HL-60/S4 treated with phorbol 12-myristate 13-acetate at 8.2 ng/mL for 4 days and 3 days (cell line): ENCODE results near the gene MXD3.

Source experiments
- in situ Hi-C: fragments of 300-500 bp; cut with MboI; formaldehyde crosslinking; loops from 2 replicates; pipeline ENCODE4 v1.15.0; 2022; ENCODE audit warnings: low sequenced_read_pairs

The MXD3 gene

DNA sequence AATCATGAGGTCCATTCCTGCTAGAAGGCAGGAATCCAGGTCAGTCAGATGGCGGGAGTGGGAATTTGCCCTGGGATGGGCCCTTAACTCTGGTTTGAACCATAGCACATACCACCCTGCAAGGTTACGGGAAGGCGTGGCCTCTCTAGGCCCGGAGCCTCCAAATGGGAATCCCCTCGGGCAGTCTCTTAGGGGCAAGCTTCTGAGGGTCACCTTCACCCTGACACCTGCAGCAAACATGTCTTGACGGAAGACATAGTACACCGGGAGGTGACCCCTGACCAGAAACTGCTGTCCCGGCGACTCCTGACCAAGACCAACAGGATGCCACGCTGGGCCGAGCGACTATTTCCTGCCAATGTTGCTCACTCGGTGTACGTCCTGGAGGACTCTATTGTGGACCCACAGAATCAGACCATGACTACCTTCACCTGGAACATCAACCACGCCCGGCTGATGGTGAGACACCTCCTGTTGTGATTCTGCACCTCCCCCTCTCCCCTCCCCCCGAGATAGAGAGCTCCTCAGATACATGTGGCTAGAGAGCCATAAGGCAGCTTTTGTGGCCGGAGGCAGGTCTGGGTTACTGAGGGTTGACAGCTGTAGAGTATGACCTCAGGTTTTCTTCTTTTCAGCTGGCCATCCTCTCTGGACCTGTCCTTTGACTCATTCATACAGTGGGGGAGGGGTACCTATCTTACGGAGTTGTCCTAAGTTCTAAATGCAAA is 7.1 kb downstream of the MXD3 start:
- in situ Hi-C loops, result no loop called here

DNA sequence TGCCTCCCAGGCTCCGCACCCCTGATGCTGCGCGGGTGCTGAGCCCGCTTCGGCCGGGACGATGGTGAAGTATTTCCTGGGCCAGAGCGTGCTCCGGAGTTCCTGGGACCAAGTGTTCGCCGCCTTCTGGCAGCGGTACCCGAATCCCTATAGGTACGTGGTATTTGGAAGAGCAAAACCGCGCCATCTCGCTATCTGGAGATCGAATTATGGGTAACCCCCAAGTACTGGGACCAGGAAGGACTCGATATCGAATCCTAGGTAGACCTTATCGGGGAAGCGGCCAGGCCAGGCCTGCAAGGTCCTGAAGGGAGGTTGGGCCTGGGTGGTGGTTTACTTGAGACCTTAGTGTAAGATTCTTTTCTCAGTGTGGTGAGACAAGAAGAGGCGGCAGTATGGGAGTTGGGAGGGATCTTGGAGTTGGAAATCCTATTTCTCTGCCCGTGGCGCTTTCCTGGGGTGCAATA is 7.7 kb downstream of the MXD3 start:
- in situ Hi-C loops, result no loop called here

- in situ Hi-C loops, result no loop called here
These were observed 8.4 kb downstream of the MXD3 start, which contains the start of the genes PRELID1 and RAB24 for GRCh38 chr5:177303121-177303924. PRELID1 (plus strand) TSS chr5:177303799; CDS start chr5:177303986, 187 bp downstream. RAB24 (minus strand) TSS chr5:177303719; CDS start chr5:177303288, 431 bp downstream.

- in situ Hi-C loops, result no loop called here
These were observed 9.2 kb downstream of the MXD3 start for GRCh38 chr5:177302354-177303110.

GRCh38 chr5:177301503-177302165 is 10.1 kb downstream of the MXD3 start:
- in situ Hi-C loops, result no loop called here

DNA sequence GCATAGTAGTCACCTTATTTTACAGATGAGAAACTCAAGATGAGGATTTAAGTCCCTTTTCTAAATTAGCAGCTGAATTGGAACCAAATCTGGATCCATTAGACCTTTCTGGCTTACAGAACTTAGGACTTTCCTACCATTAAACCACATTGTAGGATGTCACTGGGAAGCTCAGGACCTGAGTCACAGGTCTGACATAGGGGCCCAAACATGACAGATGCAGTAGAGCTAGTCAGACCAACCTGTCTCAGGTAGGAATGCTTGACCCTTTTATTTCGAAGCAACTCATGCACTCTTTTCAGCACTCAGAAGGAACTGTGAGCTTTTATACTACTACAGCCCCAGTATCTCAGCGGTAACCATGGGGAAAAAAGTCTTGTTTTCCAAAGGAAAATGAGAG is 10.7 kb downstream of the MXD3 start:
- in situ Hi-C loops, result no loop called here

GRCh38 chr5:177300236-177300880 is 11.3 kb downstream of the MXD3 start:
- in situ Hi-C loops, result no loop called here

GRCh38 chr5:177299697-177300096 is 12.0 kb downstream of the MXD3 start:
- in situ Hi-C loops, result no loop called here

GRCh38 chr5:177297922-177298321 is 13.8 kb downstream of the MXD3 start:
- in situ Hi-C loops, result no loop called here

DNA sequence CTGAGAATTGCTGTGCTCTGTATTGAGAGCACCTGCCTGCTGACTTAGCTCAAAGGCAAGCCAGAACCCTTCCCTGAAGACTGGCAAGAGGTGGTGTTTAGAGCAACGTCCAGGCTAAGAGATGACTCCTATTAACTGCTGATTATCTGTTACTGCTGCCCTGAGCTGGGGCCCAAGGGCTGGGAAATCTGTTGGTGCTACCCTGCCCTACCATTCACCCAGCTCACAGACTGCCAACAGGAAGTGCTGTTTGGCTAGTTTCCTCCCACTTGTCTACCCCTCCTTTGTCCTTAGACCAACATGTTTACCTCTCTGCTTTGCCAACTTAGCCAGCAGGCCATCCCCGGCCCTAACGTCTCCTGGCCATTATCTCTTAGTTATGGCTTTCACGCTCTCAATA is 15.1 kb downstream of the MXD3 start:
- in situ Hi-C loops, result no loop called here

DNA sequence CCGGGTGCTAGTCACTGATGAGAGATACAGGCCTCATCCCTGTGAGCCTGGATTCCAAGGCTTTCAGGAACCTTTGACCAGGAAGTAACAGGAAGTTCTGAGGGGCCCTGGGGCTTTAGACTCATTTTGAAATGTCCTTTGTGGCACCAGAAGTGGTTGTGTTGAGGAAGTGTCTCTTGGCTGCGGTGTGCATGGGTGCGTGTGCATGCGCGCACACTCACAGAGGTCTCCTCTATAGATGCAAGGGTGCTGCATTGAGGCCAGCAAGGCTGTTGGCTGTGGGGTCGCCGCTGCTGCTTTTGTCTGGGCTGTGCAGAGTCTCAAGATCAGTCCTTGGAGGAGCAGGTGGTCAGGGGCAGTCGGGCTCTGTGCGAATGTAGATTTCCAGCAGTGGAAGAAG is 15.8 kb downstream of the MXD3 start:
- in situ Hi-C loops, result no loop called here

- in situ Hi-C loops, result no loop called here
These were observed 17.1 kb downstream of the MXD3 start for GRCh38 chr5:177294632-177295031.

- in situ Hi-C loops, result no loop called here
These were observed 17.7 kb downstream of the MXD3 start for GRCh38 chr5:177293819-177294581.

- in situ Hi-C loops, result no loop called here
These were observed 20.0 kb downstream of the MXD3 start for GRCh38 chr5:177291735-177292134.

GRCh38 chr5:177290816-177291596 is 20.7 kb downstream of the MXD3 start:
- in situ Hi-C loops, result no loop called here

DNA sequence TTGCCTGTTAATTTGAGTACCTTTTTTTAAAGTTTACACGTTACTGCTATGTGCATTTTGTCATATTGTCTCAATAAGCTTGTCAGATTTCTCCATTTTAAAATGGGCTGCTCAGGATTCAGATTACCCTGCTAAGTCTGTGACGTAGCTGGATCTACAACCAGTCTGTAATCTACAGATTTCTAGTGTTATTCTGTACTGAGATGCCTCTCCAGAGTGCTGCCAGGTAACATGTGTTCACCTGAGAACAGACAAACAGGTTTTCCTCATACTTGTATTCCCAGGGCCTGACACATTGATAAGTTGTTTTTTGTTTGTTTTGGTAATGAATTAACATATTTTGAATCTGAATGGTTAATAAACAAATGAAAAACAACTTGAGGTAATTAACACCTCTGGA is 23.5 kb downstream of the MXD3 start:
- in situ Hi-C loops, result no loop called here

GRCh38 chr5:177276886-177277285 is 34.8 kb downstream of the MXD3 start:
- in situ Hi-C loops, result no loop called here

GRCh38 chr5:177275883-177276282 is 35.8 kb downstream of the MXD3 start:
- in situ Hi-C loops, result no loop called here

DNA sequence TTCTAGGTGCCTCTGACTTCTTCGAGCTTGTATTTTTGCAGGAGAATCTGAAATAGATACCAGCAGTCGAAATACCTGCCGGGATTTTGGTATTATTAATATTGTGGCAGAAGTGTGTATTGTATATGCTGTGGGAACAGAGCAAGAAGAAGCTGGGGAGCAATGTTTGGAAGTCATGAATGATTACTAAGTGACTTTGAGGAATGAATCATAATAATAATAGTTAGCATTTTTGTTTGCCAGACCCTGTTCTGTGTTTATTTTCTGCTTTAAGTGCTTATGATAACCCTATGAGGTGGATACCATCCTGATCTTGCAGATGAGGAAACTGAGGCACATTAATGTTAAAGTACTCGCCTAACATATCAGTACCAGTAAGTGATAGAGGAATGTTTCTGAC is 40.6 kb downstream of the MXD3 start:
- in situ Hi-C loops, result no loop called here
